Measurements from ENCODE around the gene ABCA4.

GRCh38 chr1:94079989-94080388 lies 41.0 kb downstream of the ABCA4 start:
- TF ChIP-seq EZH2 (IDR thresholded peaks at IDR 0.05): no peak
- TF ChIP-seq POLR2AphosphoS5 (IDR thresholded peaks at IDR 0.05; ENCODE audit: borderline replicate concordance, low read depth, low read length): no peak

Measured in SK-N-MC (cell line).